HPDE6-E6E7 (cell line): Measurements from ENCODE around the gene A3GALT2.

ENCODE experiments used
- DNase-seq: peaks from one replicate; pipeline ENCODE4 v3.0.0; 2011; ENCODE audit warnings: missing footprints; ENCODE audit errors: extremely low spot score

The A3GALT2 gene

DNA sequence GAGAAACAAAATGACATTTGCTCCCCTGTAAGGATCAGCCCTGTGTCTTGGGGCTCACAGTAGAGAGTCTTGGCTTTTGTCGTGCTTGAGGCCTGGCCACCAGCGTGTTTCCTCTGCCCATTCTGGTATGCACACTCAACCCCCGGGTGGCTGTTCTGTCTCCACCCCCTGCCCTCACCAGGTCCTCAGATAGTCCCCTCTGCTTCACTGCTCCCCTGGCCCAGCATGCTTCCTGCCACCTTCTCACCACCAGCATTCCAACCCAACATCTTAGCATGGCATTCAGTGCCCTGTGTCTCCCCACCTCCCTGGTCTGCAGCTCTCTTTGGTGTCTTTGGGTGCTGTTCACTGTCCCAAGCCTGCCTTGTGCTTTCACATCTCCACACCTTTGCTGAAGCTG, 48.4 kb downstream of the A3GALT2 start:
- DNase-seq = no peak

DNA sequence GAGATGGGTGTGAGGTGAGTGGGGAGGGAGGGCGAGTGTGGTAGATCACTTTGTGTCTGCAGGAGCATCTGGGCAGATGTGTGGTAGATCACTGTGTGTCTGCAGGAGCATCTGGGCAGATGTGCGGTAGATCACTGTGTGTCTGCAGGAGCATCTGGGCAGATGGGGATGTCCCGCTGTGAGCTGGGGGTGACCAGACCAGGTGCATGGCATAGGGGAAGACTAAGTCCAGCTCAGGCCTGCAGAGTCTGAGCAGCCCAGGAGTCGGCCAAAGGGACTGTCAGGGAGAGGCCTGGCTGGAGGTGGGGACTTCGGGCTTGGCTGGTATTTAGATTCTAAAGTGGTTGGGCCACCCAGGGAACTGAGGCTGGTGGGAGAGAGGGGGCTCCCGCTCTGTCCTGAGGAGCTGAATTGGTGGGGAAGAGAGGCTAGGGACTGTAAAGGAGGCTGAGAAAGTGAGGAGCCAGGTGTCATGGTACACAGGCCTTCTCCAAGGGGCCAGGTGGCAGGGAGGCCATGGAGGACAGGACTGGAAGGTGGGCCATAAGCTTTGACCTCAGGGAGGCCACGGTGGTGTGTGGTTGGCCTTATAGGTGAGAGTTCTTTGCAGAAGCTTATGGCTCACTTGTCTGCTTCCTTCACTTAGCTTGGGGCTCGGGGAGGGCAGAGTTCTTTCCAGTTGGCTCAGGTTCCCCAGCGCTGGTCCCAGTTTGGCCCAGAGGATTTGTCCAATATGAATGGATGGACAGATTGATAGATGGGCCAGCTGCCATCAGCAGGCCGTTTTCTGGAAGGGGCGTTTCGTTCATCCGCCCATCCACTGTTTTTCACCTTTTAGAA, 49.0 kb downstream of the A3GALT2 start:
- DNase-seq = no peak

DNA sequence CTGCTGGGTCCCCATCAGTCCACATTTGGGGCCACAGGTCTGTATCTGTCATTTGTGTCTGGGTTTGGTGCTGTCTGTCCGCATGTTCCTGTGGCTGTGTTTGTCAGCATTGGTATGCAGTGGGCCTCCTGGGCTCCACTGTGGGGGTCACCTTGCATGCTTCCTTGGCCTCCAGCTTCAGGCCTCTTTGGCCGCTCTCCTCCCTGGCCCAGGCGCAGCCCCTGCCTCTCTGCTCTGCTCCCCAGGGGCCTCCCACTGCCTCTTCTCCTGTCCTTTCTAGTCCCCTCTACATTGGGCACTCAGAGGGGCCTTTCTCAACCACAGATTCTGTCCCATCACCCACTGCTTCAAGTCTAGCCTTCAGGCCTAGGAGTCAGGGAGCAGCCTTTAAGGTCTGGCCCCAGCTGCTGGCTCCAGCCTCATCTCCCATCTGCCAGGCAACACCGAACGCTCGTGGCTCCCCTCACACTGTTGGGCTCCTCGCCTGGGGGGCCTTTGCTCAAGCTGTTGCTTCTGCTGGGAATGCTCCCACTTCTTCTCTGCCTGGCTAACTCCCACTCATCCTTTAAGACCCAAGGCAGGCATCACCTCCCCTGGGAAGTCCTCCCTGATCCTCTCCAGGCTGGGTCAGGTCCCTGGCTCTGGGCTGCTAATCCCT, 50.0 kb downstream of the A3GALT2 start:
- no peak for DNase-seq

GRCh38 chr1:33270379-33270778, 50.5 kb downstream of the A3GALT2 start:
- DNase-seq = no peak

- no peak for DNase-seq
Measured at GRCh38 chr1:33269621-33270020, 51.3 kb downstream of the A3GALT2 start.

GRCh38 chr1:33268927-33269610, 51.8 kb downstream of the A3GALT2 start:
- no peak for DNase-seq

DNA sequence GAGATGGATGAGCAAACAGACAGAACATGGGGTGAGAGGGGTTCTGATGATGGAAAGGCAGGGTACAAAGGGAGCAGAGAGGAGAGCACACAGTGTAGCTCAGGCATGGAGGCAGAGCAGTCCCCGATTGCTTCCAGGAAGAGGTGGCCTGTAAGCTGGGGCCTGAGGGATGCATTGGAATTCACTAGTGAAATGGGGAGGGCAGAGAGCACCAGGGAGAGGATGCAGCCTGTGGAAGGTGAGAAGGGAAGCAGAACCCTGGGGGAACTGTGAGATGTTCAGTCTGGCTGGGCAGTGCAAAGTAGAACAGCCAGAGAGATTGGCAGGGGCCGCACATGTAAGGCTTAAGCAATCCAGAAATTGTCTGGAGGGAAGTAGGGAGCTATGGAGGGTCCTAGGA, 52.4 kb downstream of the A3GALT2 start:
- DNase-seq = no peak

- no peak for DNase-seq
Measured at GRCh38 chr1:33267468-33268205, 53.3 kb downstream of the A3GALT2 start.

DNA sequence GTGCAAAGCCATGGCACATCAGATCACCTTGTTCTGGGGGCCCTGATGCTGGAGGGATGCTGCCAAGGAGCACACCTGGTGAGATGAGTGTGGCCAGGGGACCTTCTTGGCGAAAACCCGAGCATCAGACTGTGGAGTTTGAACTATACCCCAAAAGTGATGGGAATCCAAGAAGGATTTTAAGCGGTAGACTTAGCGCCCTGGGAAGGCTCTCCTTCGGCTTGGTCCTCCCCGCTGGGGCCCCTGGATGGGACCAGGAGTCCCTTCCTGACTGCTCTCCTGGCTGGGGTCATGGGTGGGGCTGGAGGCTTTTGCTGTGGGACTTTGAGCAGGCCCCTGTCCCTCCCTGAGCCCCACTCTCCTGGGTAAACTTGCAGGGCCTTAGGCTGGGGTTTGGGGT, 54.1 kb downstream of the A3GALT2 start:
- no peak for DNase-seq

- no peak for DNase-seq
Measured at GRCh38 chr1:33265780-33266605, 54.9 kb downstream of the A3GALT2 start.

DNA sequence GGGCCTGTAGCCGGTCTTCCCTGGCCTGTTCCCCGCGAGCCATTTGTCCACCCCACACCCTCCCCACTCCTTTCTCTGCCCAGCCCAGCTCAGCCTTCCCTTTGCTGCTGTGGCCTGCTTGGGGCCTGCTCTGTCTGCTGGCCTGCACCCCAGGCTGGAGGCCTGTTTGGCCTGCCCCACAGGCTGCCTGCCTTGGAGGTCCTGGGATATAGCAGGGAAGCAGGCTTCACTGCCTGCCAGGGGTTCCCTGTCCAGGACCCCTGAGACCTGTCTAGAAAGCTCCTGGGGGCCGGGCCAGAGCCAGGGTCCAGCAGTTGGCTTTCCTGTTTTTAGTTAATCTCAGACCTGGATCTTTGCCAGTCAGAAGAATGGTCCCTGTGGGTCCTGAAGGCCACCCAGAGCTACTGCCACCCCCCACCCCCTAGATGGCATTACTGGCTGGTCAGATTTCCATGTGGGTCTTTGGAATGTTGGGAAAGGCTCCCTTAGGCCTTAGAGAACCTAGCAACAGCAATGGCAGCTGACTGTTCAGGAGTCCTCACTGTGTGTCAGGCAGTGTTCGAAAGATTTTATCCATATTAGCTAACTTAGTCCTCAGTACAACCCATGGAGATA, 56.9 kb downstream of the A3GALT2 start:
- DNase-seq = no peak

GRCh38 chr1:33261344-33261743, 59.6 kb downstream of the A3GALT2 start:
- no peak for DNase-seq

GRCh38 chr1:33260439-33260838, 60.5 kb downstream of the A3GALT2 start:
- DNase-seq = no peak

DNA sequence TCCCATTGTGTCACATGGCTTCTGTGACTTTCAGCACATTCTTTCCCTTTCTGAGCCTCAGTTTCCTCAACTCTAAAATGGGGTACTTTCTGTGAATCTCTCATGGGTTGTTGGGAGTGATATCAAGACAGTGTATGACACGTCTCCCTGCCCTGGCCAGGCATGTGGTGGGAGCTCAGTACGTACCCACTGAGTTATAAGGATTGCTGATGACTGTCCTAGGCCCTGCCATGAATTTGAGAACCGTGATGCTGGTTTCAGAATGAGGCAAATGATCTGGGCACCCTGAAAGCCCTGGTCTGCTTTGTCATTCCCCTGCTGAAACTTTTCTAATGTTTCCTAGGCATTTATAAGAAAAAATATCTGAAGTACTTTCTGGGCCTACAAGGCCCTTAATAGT, 61.0 kb downstream of the A3GALT2 start:
- DNase-seq = no peak

DNA sequence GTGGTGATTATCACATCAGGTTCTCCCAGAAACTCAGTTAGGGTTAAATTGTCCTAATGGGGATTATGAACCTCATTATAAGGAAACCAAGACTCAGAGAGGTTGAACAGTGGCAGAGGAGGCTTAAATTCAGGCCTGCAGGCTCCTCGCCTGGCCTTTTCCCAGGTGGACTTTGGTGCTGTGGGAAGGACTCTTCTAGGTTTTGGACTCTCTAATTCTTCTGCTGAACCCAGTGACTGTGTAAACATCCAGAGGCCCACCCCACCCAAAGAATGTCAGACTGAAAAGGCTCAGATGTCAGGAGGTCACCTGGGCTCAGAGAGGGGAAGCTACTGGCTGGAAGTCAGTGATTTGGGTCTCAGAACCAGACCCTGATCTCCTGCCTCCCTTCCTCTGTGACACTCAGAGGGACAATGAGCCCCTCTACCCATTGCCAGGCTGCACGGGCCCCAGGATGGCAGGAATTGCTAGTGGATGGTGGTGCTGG, 62.1 kb downstream of the A3GALT2 start:
- no peak for DNase-seq

DNA sequence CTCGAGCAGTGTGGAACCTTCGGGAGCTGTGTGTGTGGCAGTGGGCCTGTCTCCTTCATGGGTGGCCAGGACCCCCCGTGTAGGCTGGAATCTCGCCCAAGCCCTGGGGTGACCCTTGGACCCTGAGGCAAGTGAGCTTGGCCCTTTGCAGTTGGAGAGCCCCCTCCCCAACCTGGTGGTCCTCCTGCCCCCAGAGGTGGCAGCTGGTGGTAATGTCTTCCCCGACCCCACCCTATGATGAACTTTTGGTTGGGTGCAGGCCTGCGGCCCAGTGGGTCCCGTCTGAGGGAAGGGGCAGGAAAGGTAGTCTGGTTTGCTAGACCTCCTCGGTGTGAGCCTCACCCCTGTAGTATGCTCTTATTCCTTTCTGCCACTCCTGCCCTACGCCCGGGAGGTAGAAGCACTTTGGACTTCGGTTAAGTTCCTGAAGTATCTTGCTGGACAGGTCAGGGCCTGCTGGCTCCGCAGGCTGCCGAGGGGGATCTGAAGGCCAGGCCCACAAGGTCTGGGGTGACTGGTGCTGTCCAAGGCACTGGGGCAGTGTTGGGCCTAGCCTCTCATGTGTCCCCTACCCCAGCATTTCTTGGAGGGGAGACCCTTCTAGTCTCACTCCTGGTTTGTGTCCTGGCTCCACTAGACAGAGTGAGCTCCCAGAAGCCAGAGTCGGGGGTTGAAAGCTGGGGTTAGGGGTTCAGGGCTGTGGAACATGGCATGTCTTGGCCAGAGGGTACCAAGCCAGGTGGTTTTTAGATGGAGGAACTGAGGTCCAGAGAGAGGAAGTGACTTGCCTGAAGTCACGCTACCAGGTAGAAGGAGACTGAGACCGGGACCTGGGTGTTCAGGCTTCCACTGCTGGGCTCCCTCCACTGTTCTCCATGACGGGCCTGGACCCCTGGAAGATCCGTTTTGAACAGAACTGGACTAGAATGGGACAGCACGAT, 62.9 kb downstream of the A3GALT2 start:
- no peak for DNase-seq

- DNase-seq = no peak
Measured at GRCh38 chr1:33257207-33257771, 63.6 kb downstream of the A3GALT2 start.
